Mammary epithelial cell (primary cell): ENCODE data around the gene ZSWIM7.

Experiments used
- EZH2 ChIP-seq: IDR thresholded peaks from 2 replicates; pipeline ENCODE4 v1.6.1; 2012; ENCODE audit warnings: low read length, inconsistent platforms, borderline replicate concordance
- TF ChIP-seq, protein P1 (sequence below), 2 donors: IDR thresholded peaks in 1 of 2; conservative IDR thresholded peaks in 1 of 2; 2 replicates each; pipeline ENCODE4 v1.5.1; 2011 to 2012; ENCODE audit warnings: inconsistent platforms in 2 of 2, low read length in 2 of 2, mild to moderate bottlenecking in 2 of 2, control low read depth in 1 of 2, low read depth in 1 of 2; ENCODE audit not compliant: insufficient read depth in 1 of 2; ENCODE audit errors: extremely low read depth in 1 of 2

- TF ChIP-seq, protein P1, sequence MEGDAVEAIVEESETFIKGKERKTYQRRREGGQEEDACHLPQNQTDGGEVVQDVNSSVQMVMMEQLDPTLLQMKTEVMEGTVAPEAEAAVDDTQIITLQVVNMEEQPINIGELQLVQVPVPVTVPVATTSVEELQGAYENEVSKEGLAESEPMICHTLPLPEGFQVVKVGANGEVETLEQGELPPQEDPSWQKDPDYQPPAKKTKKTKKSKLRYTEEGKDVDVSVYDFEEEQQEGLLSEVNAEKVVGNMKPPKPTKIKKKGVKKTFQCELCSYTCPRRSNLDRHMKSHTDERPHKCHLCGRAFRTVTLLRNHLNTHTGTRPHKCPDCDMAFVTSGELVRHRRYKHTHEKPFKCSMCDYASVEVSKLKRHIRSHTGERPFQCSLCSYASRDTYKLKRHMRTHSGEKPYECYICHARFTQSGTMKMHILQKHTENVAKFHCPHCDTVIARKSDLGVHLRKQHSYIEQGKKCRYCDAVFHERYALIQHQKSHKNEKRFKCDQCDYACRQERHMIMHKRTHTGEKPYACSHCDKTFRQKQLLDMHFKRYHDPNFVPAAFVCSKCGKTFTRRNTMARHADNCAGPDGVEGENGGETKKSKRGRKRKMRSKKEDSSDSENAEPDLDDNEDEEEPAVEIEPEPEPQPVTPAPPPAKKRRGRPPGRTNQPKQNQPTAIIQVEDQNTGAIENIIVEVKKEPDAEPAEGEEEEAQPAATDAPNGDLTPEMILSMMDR (conservative IDR thresholded peaks at IDR 0.05 in 1 of 2, IDR thresholded peaks at IDR 0.05 in 1 of 2; ENCODE audit: extremely low read depth in 1 of 2, insufficient read depth in 1 of 2, low read depth in 1 of 2, low read length in 2 of 2) = no peak
- no peak for TF ChIP-seq EZH2
Measured at GRCh38 chr17:15996322-15996721, 3.2 kb downstream of the ZSWIM7 start.
